OCI-LY7 (cell line): Measurements from ENCODE around the gene LMOD3. TPM values are rescaled to one million over a fixed set of nuclear protein-coding genes. Genes with fewer than 3 reads are reported as not detected.

ENCODE experiments used
- Bru-seq: library from RNA; stranded (reverse); fragments of 400-500 nt; gene quantifications from one replicate; lab custom pipeline; 2021; lab: Mats Ljungman, UMichigan
- BruChase-seq, 2 experiments: library from RNA; stranded (reverse); fragments of 400-500 nt; gene quantifications; one replicate each; lab custom pipeline; 2021; lab: Mats Ljungman, UMichigan
- BruUV-seq: library from RNA; stranded (reverse); fragments of 400-500 nt; replicated peaks from 2 replicates; lab custom pipeline; 2021; lab: Mats Ljungman, UMichigan
- CTCF ChIA-PET: fragments of 300-600 bp; sonication (Branson Sonifier 250); formaldehyde crosslinking; loops from one replicate; lab custom pipeline; 2022; ENCODE audit warnings: antibody characterized with exemption; ENCODE audit not compliant: unreplicated experiment; lab: Charles Lee
- POLR2A ChIA-PET: fragments of 300-600 bp; sonication (Branson Sonifier 250); formaldehyde crosslinking; loops from one replicate; lab custom pipeline; 2022; ENCODE audit warnings: antibody characterized with exemption; lab: Charles Lee
- DNase-seq: peaks from one replicate; pipeline ENCODE4 v3.0.0-alpha.2; 2015; ENCODE audit warnings: low spot score
- H2AFZ ChIP-seq: fragments of 200-600 bp; sonication (generic), shearing (Covaris generic); 2 replicates; pipeline ENCODE4 v1.6.1; 2014; ENCODE audit warnings: mild to moderate bottlenecking, antibody characterized with exemption, low read length, moderate library complexity
- H3K27ac ChIP-seq: fragments of 200-600 bp; sonication (generic); 2 replicates; pipeline ENCODE4 v1.5.1; 2014; ENCODE audit warnings: mixed run types, low read depth, mild to moderate bottlenecking, moderate library complexity, low read length, inconsistent platforms; ENCODE audit not compliant: poor library complexity, severe bottlenecking
- H3K36me3 ChIP-seq: fragments of 200-600 bp; sonication (generic); 2 replicates; pipeline ENCODE4 v1.6.1; 2014; ENCODE audit warnings: mild to moderate bottlenecking, antibody characterized with exemption, low read length, moderate library complexity, mixed read lengths; ENCODE audit not compliant: insufficient read depth
- H3K4me1 ChIP-seq: fragments of 200-600 bp; sonication (generic); 2 replicates; pipeline ENCODE4 v1.5.1; 2014; ENCODE audit warnings: mild to moderate bottlenecking, low read length; ENCODE audit not compliant: insufficient read depth, poor library complexity, severe bottlenecking
- H3K4me2 ChIP-seq: fragments of 200-600 bp; sonication (generic); 2 replicates; pipeline ENCODE4 v1.6.1; 2014; ENCODE audit warnings: mild to moderate bottlenecking, low read length
- H3K4me3 ChIP-seq: fragments of 200-600 bp; sonication (generic); 2 replicates; pipeline ENCODE4 v1.5.1; 2014; ENCODE audit warnings: mild to moderate bottlenecking, low read depth, low read length; ENCODE audit not compliant: poor library complexity, severe bottlenecking
- H3K79me2 ChIP-seq: fragments of 200-600 bp; sonication (generic); 2 replicates; pipeline ENCODE4 v1.6.1; 2016; ENCODE audit warnings: low read depth, mild to moderate bottlenecking, low read length, moderate library complexity, mixed read lengths; ENCODE audit not compliant: insufficient read depth
- H3K9me2 ChIP-seq: fragments of 200-600 bp; sonication (generic); 2 replicates; pipeline ENCODE4 v1.6.1; 2016; ENCODE audit warnings: mild to moderate bottlenecking, low read length, mixed read lengths; ENCODE audit not compliant: insufficient read depth
- H3K9me3 ChIP-seq: fragments of 200-600 bp; sonication (generic); 2 replicates; pipeline ENCODE4 v1.6.1; 2014; ENCODE audit warnings: mild to moderate bottlenecking, mixed run types, low read length, mixed read lengths
- H4K20me1 ChIP-seq: fragments of 200-600 bp; sonication (generic); 2 replicates; pipeline ENCODE4 v1.6.1; 2014; ENCODE audit warnings: mild to moderate bottlenecking, antibody characterized with exemption, low read length, moderate library complexity, mixed read lengths; ENCODE audit not compliant: insufficient read depth
- CTCF ChIP-seq: fragments of 200-600 bp; sonication (generic); conservative IDR thresholded peaks from 2 replicates; pipeline ENCODE4 v1.5.1; 2014; ENCODE audit warnings: mild to moderate bottlenecking, antibody characterized with exemption, low read length, moderate library complexity, mixed read lengths
- EZH2phosphoT487 ChIP-seq: fragments of 200-600 bp; sonication (generic); IDR thresholded peaks from 2 replicates; pipeline ENCODE4 v1.6.1; 2018; ENCODE audit warnings: low read depth, borderline replicate concordance, mild to moderate bottlenecking, mixed run types, antibody characterized with exemption, low read length, moderate library complexity, mixed read lengths
- intact Hi-C: fragments of 100-400 bp; cut with micrococcal nuclease; formaldehyde crosslinking; loops from one replicate; pipeline ENCODE4 v1.10.0; 2022; ENCODE audit not compliant: unreplicated experiment
- long read RNA-seq: library from polyadenylated mRNA; stranded (forward); transcript quantifications from one replicate; pipeline ENCODE4 v2.0.0, GENCODE V29; 2022
- total RNA-seq, 2 experiments: library from RNA; depleted of rRNA in 1 of 2; stranded (reverse); fragments of >200 nt in 1 of 2; shearing (Covaris generic) in 1 of 2; gene quantifications; 2 replicates each; pipeline ENCODE4 v1.2.3, GENCODE V29; 2014 to 2022

LMOD3 gene
- total RNA-seq (2014; rRNA removed; shearing (Covaris generic)) (not detected in 2 replicates), total RNA-seq (2022) (not detected in 2 replicates), Bru-seq, nascent RNA (not detected), BruChase-seq, experiment 1, labeled RNA remaining after a 6-hour chase (not detected), BruChase-seq, experiment 2, labeled RNA remaining after a 2-hour chase (not detected)
- long read RNA-seq, partial matches to known transcripts: 0 of 1 reads
- long read RNA-seq, other reads (novel, unspliced or antisense): 1 of 1 reads

- Histone ChIP-seq H4K20me1 (no peaks in the 10 kb centered on the region), H3K4me1 (no peaks in the 10 kb centered on the region), H3K4me3 (no peak within 1 kb of the TSS), H3K36me3 (no peaks in the 10 kb centered on the region), H3K9me2 (no peaks in the 10 kb centered on the region), H3K27ac (no peak within 1 kb of the TSS), H2AFZ (no peak within 1 kb of the TSS), H3K9me3 (no peaks in the 10 kb centered on the region), H3K4me2 (no peak within 1 kb of the TSS), H3K79me2 (no peaks in the 10 kb centered on the region)
- DNase-seq: no peak
- TF ChIP-seq CTCF (no peak), EZH2phosphoT487 (no peak)
- no TSS peak for BruUV-seq
- intact Hi-C loops: no loop called here
- ChIA-PET POLR2A (no interaction called here), CTCF (no interaction called here)
These were observed at the start of gene LMOD3 for GRCh38 chr3:69122403-69122802. LMOD3 (minus strand) TSS chr3:69122595; CDS start chr3:69122386, 209 bp downstream.

GRCh38 chr3:69172058-69172457, 49.7 kb upstream of the LMOD3 start:
- CTCF ChIA-PET: no interaction called here
- DNase-seq: no peak
- Histone ChIP-seq H3K4me1 (no peaks in the 10 kb centered on the region), H2AFZ (no peak overlapping the region), H3K9me2 (no peaks in the 10 kb centered on the region), H3K9me3 (no peaks in the 10 kb centered on the region), H4K20me1 (no peaks in the 10 kb centered on the region), H3K36me3 (no peaks in the 10 kb centered on the region), H3K4me3 (no peak overlapping the region), H3K27ac (no peak overlapping the region), H3K4me2 (no peak overlapping the region), H3K79me2 (no peaks in the 10 kb centered on the region)
- POLR2A ChIA-PET: no interaction called here
- TF ChIP-seq EZH2phosphoT487: no peak
- TF ChIP-seq CTCF: no peak
- BruUV-seq: no TSS peak
- intact Hi-C loops: no loop called here

GRCh38 chr3:69166446-69166845, 44.1 kb upstream of the LMOD3 start:
- POLR2A ChIA-PET: no interaction called here
- no peaks in the 10 kb centered on the region for H3K9me3 ChIP-seq
- TF ChIP-seq CTCF: no peak
- TF ChIP-seq EZH2phosphoT487: no peak

More at GRCh38 chr3:69166446-69166845, 44.1 kb upstream of the LMOD3 start:
- Histone ChIP-seq H3K79me2 (no peaks in the 10 kb centered on the region), H3K4me2 (no peak overlapping the region), H3K4me3 (no peak overlapping the region), H2AFZ (no peak overlapping the region), H3K36me3 (no peaks in the 10 kb centered on the region), H3K4me1 (no peaks in the 10 kb centered on the region), H3K9me2 (no peaks in the 10 kb centered on the region), H3K27ac (no peak overlapping the region), H4K20me1 (no peaks in the 10 kb centered on the region)
- BruUV-seq: no TSS peak
- intact Hi-C loops: no loop called here
- CTCF ChIA-PET: no interaction called here
- no peak for DNase-seq
